GM23338 (cell line): ENCODE data around the gene LPP. TPM values are rescaled to one million over a fixed set of nuclear protein-coding genes. Genes with fewer than 3 reads are reported as not detected.

Experiments used
- ATAC-seq: fragments of 200-7000 bp; cut with Tn5 transposase; 3 replicates; pipeline ENCODE4 v1.9.1; 2020
- DNase-seq: peaks from one replicate; pipeline ENCODE4 v3.0.0-alpha.2; 2015; ENCODE audit warnings: low spot score
- H2AFZ ChIP-seq: fragments of 200-600 bp; sonication (generic); 2 replicates; pipeline ENCODE4 v1.8.0; 2016; ENCODE audit warnings: antibody characterized with exemption, mild to moderate bottlenecking, moderate library complexity
- H3F3A ChIP-seq: fragments of 200-600 bp; sonication (generic); replicated peaks from 2 replicates; pipeline ENCODE4 v1.8.0; 2017; ENCODE audit warnings: antibody characterized with exemption, mixed run types, low read depth
- H3K27ac ChIP-seq: fragments of 200-600 bp; sonication (generic); 2 replicates; pipeline ENCODE4 v1.6.1; 2016; ENCODE audit warnings: low read depth
- H3K27me3 ChIP-seq: fragments of 200-600 bp; sonication (generic); 2 replicates; pipeline ENCODE4 v1.8.0; 2016; ENCODE audit warnings: mild to moderate bottlenecking, mixed run types, moderate library complexity; ENCODE audit not compliant: insufficient read depth
- H3K36me3 ChIP-seq: fragments of 200-600 bp; sonication (generic); 2 replicates; pipeline ENCODE4 v1.8.0; 2016; ENCODE audit warnings: mild to moderate bottlenecking; ENCODE audit not compliant: insufficient read depth
- H3K4me1 ChIP-seq: fragments of 200-600 bp; sonication (generic); 2 replicates; pipeline ENCODE4 v1.8.0; 2016; ENCODE audit warnings: mild to moderate bottlenecking, moderate library complexity; ENCODE audit not compliant: insufficient read depth
- H3K4me2 ChIP-seq: fragments of 200-600 bp; sonication (generic); 2 replicates; pipeline ENCODE4 v1.7.1; 2017; ENCODE audit warnings: mixed run types
- H3K4me3 ChIP-seq: fragments of 200-600 bp; sonication (generic); 2 replicates; pipeline ENCODE4 v1.6.1; 2016; ENCODE audit warnings: mixed run types
- H3K79me2 ChIP-seq: fragments of 200-600 bp; sonication (generic); replicated peaks from 2 replicates; pipeline ENCODE4 v1.8.0; 2017; ENCODE audit warnings: mild to moderate bottlenecking; ENCODE audit not compliant: insufficient read depth
- H3K9me2 ChIP-seq: fragments of 200-600 bp; sonication (generic); 2 replicates; pipeline ENCODE4 v1.8.0; 2017; ENCODE audit not compliant: insufficient read depth
- H4K20me1 ChIP-seq: fragments of 200-600 bp; sonication (generic); replicated peaks from 2 replicates; pipeline ENCODE4 v1.8.0; 2017; ENCODE audit warnings: mild to moderate bottlenecking; ENCODE audit not compliant: insufficient read depth
- H3K27ac Mint-ChIP-seq: 2 replicates; pipeline ENCODE4 v1.8.0; 2020; ENCODE audit warnings: inconsistent platforms, mild to moderate bottlenecking, moderate library complexity, mixed read lengths
- H3K27me3 Mint-ChIP-seq: 3 replicates; pipeline ENCODE4 v1.8.0; 2022; ENCODE audit warnings: low read depth, mild to moderate bottlenecking, moderate library complexity, mixed read lengths, inconsistent platforms; ENCODE audit not compliant: insufficient read depth, poor library complexity
- H3K36me3 Mint-ChIP-seq: 3 replicates; pipeline ENCODE4 v1.8.0; 2021; ENCODE audit warnings: low read depth, mild to moderate bottlenecking, inconsistent platforms, moderate library complexity, mixed read lengths
- H3K4me1 Mint-ChIP-seq: 3 replicates; pipeline ENCODE4 v1.8.0; 2020; ENCODE audit warnings: mild to moderate bottlenecking, inconsistent platforms, mixed read lengths
- H3K4me3 Mint-ChIP-seq: 3 replicates; pipeline ENCODE4 v1.8.0; 2021; ENCODE audit warnings: moderate library complexity, mild to moderate bottlenecking, inconsistent platforms, mixed read lengths
- H3K9me3 Mint-ChIP-seq: 3 replicates; pipeline ENCODE4 v1.8.0; 2020; ENCODE audit warnings: moderate library complexity, mild to moderate bottlenecking, inconsistent platforms, mixed read lengths
- CREB1 ChIP-seq: fragments of 250-450 bp; sonication (Bioruptor Pico); IDR thresholded peaks from 2 replicates; pipeline ENCODE4 v1.5.0; 2020; ENCODE audit warnings: low read depth, mild to moderate bottlenecking, moderate library complexity
- ETS1 ChIP-seq: IDR thresholded peaks from 2 replicates; pipeline ENCODE4 v1.6.1; 2016; ENCODE audit warnings: antibody characterized with exemption
- EZH2 ChIP-seq: fragments of 200-600 bp; sonication (generic); IDR thresholded peaks from one replicate; pipeline ENCODE4 v1.8.0; 2017; ENCODE audit warnings: antibody characterized with exemption, mild to moderate bottlenecking, low read depth; ENCODE audit not compliant: unreplicated experiment
- EZH2phosphoT487 ChIP-seq: fragments of 200-600 bp; sonication (generic); IDR thresholded peaks from one replicate; pipeline ENCODE4 v1.8.1; 2018; ENCODE audit warnings: antibody characterized with exemption; ENCODE audit not compliant: unreplicated experiment
- NANOG ChIP-seq: IDR thresholded peaks from 2 replicates; pipeline ENCODE4 v1.6.1; 2016; ENCODE audit warnings: antibody characterized with exemption, borderline replicate concordance
- REST ChIP-seq: IDR thresholded peaks from one replicate; pipeline ENCODE4 v1.6.1; 2018; ENCODE audit warnings: antibody characterized with exemption; ENCODE audit not compliant: unreplicated experiment
- ZNF114 ChIP-seq: fragments of 250-450 bp; sonication (Bioruptor Pico); IDR thresholded peaks from 2 replicates; pipeline ENCODE4 v1.5.0; 2020; ENCODE audit warnings: mild to moderate bottlenecking, moderate library complexity
- ZNF331 ChIP-seq: fragments of 250-450 bp; sonication (Bioruptor Pico); IDR thresholded peaks from 2 replicates; pipeline ENCODE4 v1.5.0; 2020; ENCODE audit warnings: low read depth, mild to moderate bottlenecking, moderate library complexity
- ZNF462 ChIP-seq: fragments of 250-450 bp; sonication (Bioruptor Pico); IDR thresholded peaks from 2 replicates; pipeline ENCODE4 v1.5.0; 2020; ENCODE audit warnings: mild to moderate bottlenecking, moderate library complexity
- polyA plus RNA-seq: library from polyadenylated mRNA; unstranded; fragments of >200 nt; fragmentation: Nextera tagmentation; extraction: Ambion mirVana; gene quantifications from 2 replicates; pipeline ENCODE4 v1.2.1, GENCODE V29; 2016
- total RNA-seq: library from RNA; depleted of rRNA; stranded (reverse); fragments of >200 nt; shearing (Covaris generic); gene quantifications from 2 replicates; pipeline ENCODE4 v1.2.3, GENCODE V29; 2014

Gene LPP
- total and polyA plus RNA-seq, 2 experiments from 2014 or later, result 23.0 to 35.2 TPM

- TF ChIP-seq ETS1 (no peak), REST (no peak)
These were observed 668.5 kb downstream of the LPP start (continued) for GRCh38 chr3:188822411-188822810.

GRCh38 chr3:188824566-188824965 lies 670.6 kb downstream of the LPP start:
- H3K36me3 ChIP-seq, result no peaks in the 10 kb centered on the region
- no peak overlapping the region for H3K4me3 ChIP-seq
- H3K4me1 ChIP-seq, result no peaks in the 10 kb centered on the region
- ATAC-seq, result no peak
- H4K20me1 ChIP-seq, result no peaks in the 10 kb centered on the region
- H3K27me3 ChIP-seq, result no peaks in the 10 kb centered on the region
- H3K27ac Mint-ChIP-seq, result no peak overlapping the region
- DNase-seq, result no peak
- H3K9me2 ChIP-seq, result no peaks in the 10 kb centered on the region
- no peak overlapping the region for H3K27ac ChIP-seq
- no peak overlapping the region for H3K4me3 Mint-ChIP-seq
- H3K27me3 Mint-ChIP-seq, result no peaks in the 10 kb centered on the region
- H3K4me1 Mint-ChIP-seq, result no peaks in the 10 kb centered on the region
- no peak overlapping the region for H2AFZ ChIP-seq
- no peak overlapping the region for H3K4me2 ChIP-seq
- no peaks in the 10 kb centered on the region for H3F3A ChIP-seq
- H3K36me3 Mint-ChIP-seq, result no peaks in the 10 kb centered on the region
- H3K79me2 ChIP-seq, result no peaks in the 10 kb centered on the region
- H3K9me3 Mint-ChIP-seq, result no peaks in the 10 kb centered on the region
- no peak for TF ChIP-seq EZH2phosphoT487
- no peak for TF ChIP-seq ZNF114 (CRISPR knock-in tag)
- no peak for TF ChIP-seq REST
- TF ChIP-seq ETS1, result no peak
- TF ChIP-seq EZH2, result no peak
- TF ChIP-seq CREB1, result no peak
- no peak for TF ChIP-seq ZNF462 (CRISPR knock-in tag)
- no peak for TF ChIP-seq NANOG
- no peak for TF ChIP-seq ZNF331 (CRISPR knock-in tag)
